Muscle layer of colon (tissue), 2 donors: ENCODE data around the gene POLR2E.
A peak's percentile ranks its signal among the peaks of the same experiment; 100 is the strongest.

Experiments
- H3K27ac ChIP-seq: one replicate; pipeline ENCODE4 v1.7.0; 2013; ENCODE audit warnings: low read depth, mild to moderate bottlenecking, low read length, moderate library complexity
- H3K27me3 ChIP-seq, 2 donors: one replicate each; pipeline ENCODE4 v1.7.0; 2013; ENCODE audit warnings: low read length in 2 of 2, mild to moderate bottlenecking in 2 of 2; ENCODE audit not compliant: insufficient read depth in 2 of 2, control insufficient read depth in 1 of 2
- H3K36me3 ChIP-seq: one replicate; pipeline ENCODE4 v1.7.0; 2013; ENCODE audit warnings: mild to moderate bottlenecking, low read length; ENCODE audit not compliant: insufficient read depth
- H3K4me1 ChIP-seq: one replicate; pipeline ENCODE4 v1.7.0; 2013; ENCODE audit warnings: mild to moderate bottlenecking, low read length; ENCODE audit not compliant: insufficient read depth
- H3K4me3 ChIP-seq, 2 donors: one replicate each; pipeline ENCODE4 v1.7.0; 2013; ENCODE audit warnings: low read length in 2 of 2, low read depth in 1 of 2, mild to moderate bottlenecking in 1 of 2, moderate library complexity in 1 of 2
- H3K9ac ChIP-seq: one replicate; pipeline ENCODE4 v1.7.0; 2013; ENCODE audit warnings: low read length
- H3K9me3 ChIP-seq: one replicate; pipeline ENCODE4 v1.7.0; 2013; ENCODE audit warnings: mild to moderate bottlenecking, low read length
- donor health status: abdominal sarcoma.
- donor health status: Adenocarcinoma of cecum.

POLR2E gene

DNA sequence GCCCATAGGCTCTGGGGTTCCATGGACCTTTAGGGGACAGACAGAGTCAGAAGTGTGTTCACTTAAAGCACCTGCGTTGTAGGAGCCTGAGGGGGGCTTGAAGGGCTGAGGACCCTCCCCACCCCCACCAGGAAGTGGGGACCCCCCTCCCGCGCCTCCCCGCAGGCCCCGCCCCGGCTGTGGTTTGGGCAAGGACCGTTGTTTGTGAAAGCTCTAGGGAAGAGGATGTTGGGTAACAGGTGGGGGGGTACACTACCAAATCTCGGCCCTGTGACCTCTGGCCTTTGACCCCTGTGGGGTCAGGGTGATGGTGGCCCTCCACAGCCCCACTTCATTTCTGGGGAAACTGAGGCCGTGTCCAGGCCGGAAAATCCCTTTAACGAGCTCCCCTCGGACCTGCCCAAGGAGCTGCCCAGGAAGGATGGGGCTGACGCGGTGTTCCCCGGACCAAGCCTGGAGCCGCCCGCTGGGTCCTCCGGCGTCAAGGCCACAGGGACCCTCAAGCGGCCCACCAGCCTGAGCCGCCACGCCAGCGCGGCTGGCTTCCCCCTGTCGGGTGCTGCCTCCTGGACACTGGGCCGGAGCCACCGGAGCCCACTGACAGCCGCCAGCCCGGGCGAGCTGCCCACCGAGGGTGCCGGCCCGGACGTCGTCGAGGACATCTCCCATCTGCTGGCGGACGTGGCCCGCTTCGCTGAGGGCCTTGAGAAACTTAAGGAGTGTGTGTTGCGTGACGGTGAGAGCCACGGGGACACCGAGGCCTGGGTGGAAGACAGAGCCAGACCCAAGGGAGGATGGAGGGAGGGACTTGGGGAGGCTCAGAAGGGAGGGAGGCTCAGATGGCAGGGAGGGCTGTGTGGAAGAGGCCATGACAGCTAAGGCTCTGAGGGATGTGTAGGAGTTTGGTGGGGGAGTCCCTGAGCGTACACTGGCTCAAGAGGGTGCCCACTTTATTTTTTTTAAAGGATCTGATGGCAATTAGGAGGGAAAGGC is 26.9 kb downstream of the POLR2E start:
- Histone ChIP-seq H3K9ac (no peak overlapping the region), H3K36me3 (no peaks in the 10 kb centered on the region), H3K27ac (peak overlapping the region; percentile 34), H3K4me1 (peaks cover 4% of the 10 kb centered on the region), H3K27me3 (peaks cover 39 to 93% of the 10 kb centered on the region in 2 donors), H3K9me3 (no peaks in the 10 kb centered on the region), H3K4me3 (no peak overlapping the region)

GRCh38 chr19:1067341-1067957 is 27.7 kb downstream of the POLR2E start:
- Histone ChIP-seq H3K9me3 (no peaks in the 10 kb centered on the region), H3K9ac (no peak overlapping the region), H3K27ac (no peak overlapping the region), H3K4me1 (peaks cover 4% of the 10 kb centered on the region), H3K36me3 (no peaks in the 10 kb centered on the region), H3K27me3 (peaks cover 39 to 90% of the 10 kb centered on the region in 2 donors), H3K4me3 (peak overlapping the region in 1 of 2 donors; percentile 7)

GRCh38 chr19:1066748-1067340 is 28.3 kb downstream of the POLR2E start, which contains the start of gene ARHGAP45:
Gene ARHGAP45 (plus strand): TSS chr19:1067167. CDS start chr19:1067406, 239 bp downstream.
- no peaks in the 10 kb centered on the region for H3K36me3 ChIP-seq
- no peaks in the 10 kb centered on the region for H3K9me3 ChIP-seq
- H3K4me3 ChIP-seq, result peak within 1 kb of the TSS in 1 of 2 donors; percentile 7
- peaks cover 4% of the 10 kb centered on the region for H3K4me1 ChIP-seq
- H3K27me3 ChIP-seq, result peaks cover 39 to 84% of the 10 kb centered on the region in 2 donors
- no peak within 1 kb of the TSS for H3K9ac ChIP-seq
- no peak within 1 kb of the TSS for H3K27ac ChIP-seq

DNA sequence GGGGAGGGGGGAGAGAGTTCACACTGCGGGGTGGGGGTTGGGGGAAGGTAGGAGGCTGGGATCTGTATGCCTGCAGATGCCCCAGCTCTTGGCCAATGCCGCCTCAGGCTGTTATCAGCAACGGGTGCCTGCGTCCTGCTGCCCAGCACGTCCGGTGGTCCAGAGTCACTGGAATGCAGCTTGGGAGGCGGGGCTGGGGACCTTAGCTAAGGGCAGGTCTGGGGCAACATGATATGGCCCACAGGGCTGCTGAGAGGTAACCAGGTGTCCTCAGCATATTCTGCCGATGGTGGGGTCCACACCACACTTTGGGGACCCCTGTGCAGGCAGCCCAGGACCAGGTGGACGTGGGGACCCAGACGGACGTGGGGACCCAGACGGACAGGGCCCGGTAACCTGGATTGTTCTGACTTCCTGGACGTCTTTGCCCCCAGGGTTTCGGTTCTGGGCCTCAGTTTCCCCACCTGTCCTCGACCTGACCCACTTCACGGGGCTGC is 28.9 kb downstream of the POLR2E start:
- H3K27me3 ChIP-seq, result peaks cover 39 to 79% of the 10 kb centered on the region in 2 donors
- no peaks in the 10 kb centered on the region for H3K36me3 ChIP-seq
- no peak overlapping the region for H3K9ac ChIP-seq
- no peak overlapping the region for H3K4me3 ChIP-seq
- no peaks in the 10 kb centered on the region for H3K4me1 ChIP-seq
- no peak overlapping the region for H3K27ac ChIP-seq
- H3K9me3 ChIP-seq, result no peaks in the 10 kb centered on the region

DNA sequence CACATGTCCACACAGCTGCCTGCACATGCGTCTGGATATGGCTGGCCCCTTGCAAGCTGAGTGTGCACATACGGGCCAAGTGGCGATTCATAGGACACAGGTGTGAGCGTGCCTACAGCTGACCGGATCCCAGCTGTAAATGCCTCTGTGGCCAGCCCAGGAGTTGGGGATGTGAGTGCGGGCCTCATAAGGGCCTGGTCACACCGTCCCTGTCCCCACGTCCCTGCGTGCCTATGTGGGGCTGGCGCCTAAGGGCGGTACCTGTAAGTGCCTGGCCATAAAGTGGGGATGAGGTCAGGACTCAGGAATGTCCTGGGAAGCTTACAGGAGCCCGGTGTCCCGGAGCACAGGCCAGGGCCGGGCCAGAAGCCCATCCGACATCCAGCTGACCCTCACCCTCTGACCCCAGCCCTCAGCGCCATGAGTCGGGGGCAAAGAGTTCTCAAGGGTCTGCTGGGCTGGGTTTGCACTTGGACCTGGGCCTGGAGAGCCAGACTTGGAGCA is 29.5 kb downstream of the POLR2E start:
- H3K4me1 ChIP-seq, result no peaks in the 10 kb centered on the region
- H3K27ac ChIP-seq, result no peak overlapping the region
- H3K9me3 ChIP-seq, result no peaks in the 10 kb centered on the region
- peaks cover 36 to 74% of the 10 kb centered on the region in 2 donors for H3K27me3 ChIP-seq
- H3K36me3 ChIP-seq, result no peaks in the 10 kb centered on the region
- H3K4me3 ChIP-seq, result no peak overlapping the region
- no peak overlapping the region for H3K9ac ChIP-seq

DNA sequence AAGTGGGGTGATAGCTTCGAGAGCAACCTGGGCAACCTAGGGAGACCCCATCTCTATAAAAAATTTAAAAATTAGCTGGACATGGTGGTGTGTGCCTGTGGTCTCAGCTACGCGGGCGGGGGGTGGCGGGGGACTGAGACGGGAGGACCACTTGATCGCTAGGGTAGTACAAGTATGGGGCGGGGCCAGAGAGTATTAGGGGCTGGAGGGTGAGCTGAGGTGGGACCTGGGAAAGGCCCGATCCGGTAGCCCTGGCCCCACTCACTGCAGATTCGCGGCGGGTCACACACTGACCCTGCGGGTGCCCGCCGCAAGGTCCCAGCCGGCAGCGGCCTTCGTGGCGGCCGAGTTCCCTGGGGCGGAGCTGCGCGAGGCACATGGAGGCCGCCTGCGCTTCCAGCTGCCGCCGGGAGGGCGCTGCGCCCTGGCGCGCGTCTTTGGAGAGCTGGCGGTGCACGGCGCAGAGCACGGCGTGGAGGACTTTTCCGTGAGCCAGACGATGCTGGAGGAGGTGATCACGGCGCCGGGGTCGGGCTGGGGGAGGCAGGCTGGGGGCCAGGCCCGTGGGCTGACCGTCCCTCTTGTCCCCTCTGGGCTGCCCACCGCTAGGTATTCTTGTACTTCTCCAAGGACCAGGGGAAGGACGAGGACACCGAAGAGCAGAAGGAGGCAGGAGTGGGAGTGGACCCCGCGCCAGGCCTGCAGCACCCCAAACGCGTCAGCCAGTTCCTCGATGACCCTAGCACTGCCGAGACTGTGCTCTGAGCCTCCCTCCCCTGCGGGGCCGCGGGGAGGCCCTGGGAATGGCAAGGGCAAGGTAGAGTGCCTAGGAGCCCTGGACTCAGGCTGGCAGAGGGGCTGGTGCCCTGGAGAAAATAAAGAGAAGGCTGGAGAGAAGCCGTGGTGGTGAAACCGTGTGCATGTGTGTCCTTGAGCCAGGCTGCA is 30.2 kb downstream of the POLR2E start:
- no peaks in the 10 kb centered on the region for H3K4me1 ChIP-seq
- no peak overlapping the region for H3K4me3 ChIP-seq
- no peaks in the 10 kb centered on the region for H3K9me3 ChIP-seq

GRCh38 chr19:1063909-1064660 is 31.1 kb downstream of the POLR2E start:
- Histone ChIP-seq H3K27ac (no peak overlapping the region), H3K27me3 (peaks cover 31 to 58% of the 10 kb centered on the region in 2 donors), H3K36me3 (no peaks in the 10 kb centered on the region), H3K9me3 (no peaks in the 10 kb centered on the region), H3K9ac (no peak overlapping the region), H3K4me3 (no peak overlapping the region), H3K4me1 (no peaks in the 10 kb centered on the region)

More for the DNA sequence above, 30.2 kb downstream of the POLR2E start:
- H3K27ac ChIP-seq, result no peak overlapping the region
- H3K27me3 ChIP-seq, result peaks cover 33 to 66% of the 10 kb centered on the region in 2 donors
- no peak overlapping the region for H3K9ac ChIP-seq
- H3K36me3 ChIP-seq, result no peaks in the 10 kb centered on the region

DNA sequence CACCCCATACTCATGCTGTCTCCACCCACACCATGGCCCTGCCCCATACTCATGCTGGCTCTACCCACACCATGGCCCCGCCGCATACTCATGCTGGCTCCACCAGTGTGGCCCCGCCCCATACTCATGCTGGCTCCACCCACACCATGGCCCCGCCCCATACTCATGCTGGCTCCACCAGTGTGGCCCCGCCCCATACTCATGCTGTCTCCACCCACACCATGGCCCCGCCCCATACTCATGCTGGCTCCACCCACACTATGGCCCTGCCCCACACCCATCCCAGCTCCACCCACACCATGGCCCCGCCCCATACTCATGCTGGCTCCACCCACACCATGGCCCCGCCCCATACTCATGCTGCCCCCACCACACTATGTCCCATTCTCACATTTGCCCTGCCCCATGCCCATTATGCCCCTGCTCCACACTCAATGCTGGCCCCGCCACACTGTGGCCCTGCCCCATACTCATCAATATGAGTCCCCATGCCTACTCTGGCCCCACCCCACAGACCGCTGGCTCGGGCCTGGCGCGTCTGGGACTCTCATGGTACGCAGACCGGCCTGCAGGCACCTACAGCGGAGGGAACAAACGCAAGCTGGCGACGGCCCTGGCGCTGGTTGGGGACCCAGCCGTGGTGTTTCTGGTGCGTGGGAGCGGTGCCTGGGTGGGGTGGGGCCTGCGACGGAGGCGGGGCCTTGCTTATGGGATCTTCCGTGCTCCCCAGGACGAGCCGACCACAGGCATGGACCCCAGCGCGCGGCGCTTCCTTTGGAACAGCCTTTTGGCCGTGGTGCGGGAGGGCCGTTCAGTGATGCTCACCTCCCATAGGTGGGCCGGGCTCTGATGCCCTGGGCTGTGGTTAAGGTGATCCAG is 31.9 kb downstream of the POLR2E start:
- Histone ChIP-seq H3K4me1 (no peaks in the 10 kb centered on the region), H3K27ac (no peak overlapping the region), H3K9ac (no peak overlapping the region), H3K36me3 (no peaks in the 10 kb centered on the region), H3K9me3 (no peaks in the 10 kb centered on the region), H3K27me3 (peaks cover 24 to 50% of the 10 kb centered on the region in 2 donors), H3K4me3 (no peak overlapping the region)

DNA sequence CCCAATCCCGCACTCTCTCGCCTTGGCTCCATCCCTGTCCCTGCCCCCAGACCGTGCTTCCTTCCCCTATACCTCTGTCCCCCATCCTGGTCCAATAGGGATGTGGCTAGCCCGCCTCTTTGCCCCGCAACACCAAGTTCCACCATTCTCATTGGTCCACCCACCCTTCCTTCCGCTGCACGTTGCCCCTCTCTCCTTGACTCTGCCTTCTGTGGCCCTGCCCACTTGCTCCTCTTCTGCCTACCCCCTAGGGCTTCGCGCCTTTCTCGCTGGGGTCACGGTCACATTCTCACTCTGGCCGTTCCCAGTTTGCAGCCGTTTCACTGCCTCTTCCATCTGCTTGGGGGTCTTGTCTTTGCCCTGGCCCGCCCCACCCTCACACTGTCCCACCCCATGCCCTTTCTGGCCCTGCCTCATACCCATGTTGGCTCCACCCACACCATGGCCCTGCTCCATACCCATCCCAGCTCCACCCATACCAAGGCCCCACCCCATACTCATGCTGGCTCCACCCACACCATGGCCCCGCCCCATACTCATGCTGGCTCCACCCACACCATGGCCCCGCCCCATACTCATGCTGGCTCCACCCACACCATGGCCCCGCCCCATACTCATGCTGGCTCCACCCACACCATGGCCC is 32.7 kb downstream of the POLR2E start:
- Histone ChIP-seq H3K4me1 (no peaks in the 10 kb centered on the region), H3K9ac (no peak overlapping the region), H3K36me3 (no peaks in the 10 kb centered on the region), H3K27me3 (peaks cover 17 to 42% of the 10 kb centered on the region in 2 donors), H3K27ac (no peak overlapping the region), H3K9me3 (peaks cover 5% of the 10 kb centered on the region), H3K4me3 (no peak overlapping the region)
